GM18526 (cell line): ENCODE data around the gene ZC3H10.
A peak's percentile ranks its signal among the peaks of the same experiment; 100 is the strongest.

Experiments used
- POLR2A ChIP-seq: IDR thresholded peaks from 3 replicates; pipeline ENCODE4 v1.6.1; 2011; ENCODE audit not compliant: insufficient read length; ENCODE audit errors: extremely low read depth

The ZC3H10 gene

GRCh38 chr12:56130876-56131275 lies 12.8 kb downstream of the ZC3H10 start:
- TF ChIP-seq POLR2A: no peak

- no peak for TF ChIP-seq POLR2A
These were observed 16.8 kb downstream of the ZC3H10 start for GRCh38 chr12:56134897-56135296.

- no peak for TF ChIP-seq POLR2A
These were observed 19.9 kb downstream of the ZC3H10 start for GRCh38 chr12:56137853-56138571.

GRCh38 chr12:56141946-56142784 lies 24.1 kb downstream of the ZC3H10 start:
- TF ChIP-seq POLR2A: no peak

GRCh38 chr12:56143217-56143616 lies 25.2 kb downstream of the ZC3H10 start:
- no peak for TF ChIP-seq POLR2A

GRCh38 chr12:56143870-56144269 lies 25.8 kb downstream of the ZC3H10 start:
- no peak for TF ChIP-seq POLR2A

GRCh38 chr12:56145217-56145616 lies 27.2 kb downstream of the ZC3H10 start:
- no peak for TF ChIP-seq POLR2A

GRCh38 chr12:56146492-56147460 lies 28.7 kb downstream of the ZC3H10 start:
- TF ChIP-seq POLR2A: no peak

GRCh38 chr12:56150563-56150962 lies 32.5 kb downstream of the ZC3H10 start:
- no peak for TF ChIP-seq POLR2A

GRCh38 chr12:56151672-56152131 lies 33.6 kb downstream of the ZC3H10 start:
- no peak for TF ChIP-seq POLR2A

- TF ChIP-seq POLR2A: peak; percentile 80
These were observed 34.2 kb downstream of the ZC3H10 start, which contains the start of gene MYL6B for GRCh38 chr12:56152132-56152755. Gene MYL6B, plus strand, starts transcription at chr12:56152587. Its CDS starts 1,332 bp downstream, at chr12:56153919.

GRCh38 chr12:56152756-56153677 lies 35.0 kb downstream of the ZC3H10 start:
- TF ChIP-seq POLR2A: no peak

GRCh38 chr12:56153678-56154065 lies 35.6 kb downstream of the ZC3H10 start:
- TF ChIP-seq POLR2A: no peak
